AG09309 (cell line): ENCODE data around the gene EPB41L3.
A peak's percentile ranks its signal among the peaks of the same experiment; 100 is the strongest.

Experiments used
- DNase-seq: peaks from one replicate; pipeline ENCODE4 v3.0.0-alpha.2; 2010; ENCODE audit warnings: low read depth
- H3K4me3 ChIP-seq: 2 replicates; pipeline ENCODE4 v1.5.1; 2011; ENCODE audit warnings: mild to moderate bottlenecking, low read depth, low read length, moderate library complexity; ENCODE audit not compliant: control insufficient read depth
- TF ChIP-seq, protein P1 (sequence below): IDR thresholded peaks from 2 replicates; pipeline ENCODE4 v1.5.1; 2011; ENCODE audit warnings: mild to moderate bottlenecking, low read depth, low read length, inconsistent platforms; ENCODE audit not compliant: insufficient read depth, control insufficient read depth; ENCODE audit errors: missing control alignments

Gene EPB41L3

DNA sequence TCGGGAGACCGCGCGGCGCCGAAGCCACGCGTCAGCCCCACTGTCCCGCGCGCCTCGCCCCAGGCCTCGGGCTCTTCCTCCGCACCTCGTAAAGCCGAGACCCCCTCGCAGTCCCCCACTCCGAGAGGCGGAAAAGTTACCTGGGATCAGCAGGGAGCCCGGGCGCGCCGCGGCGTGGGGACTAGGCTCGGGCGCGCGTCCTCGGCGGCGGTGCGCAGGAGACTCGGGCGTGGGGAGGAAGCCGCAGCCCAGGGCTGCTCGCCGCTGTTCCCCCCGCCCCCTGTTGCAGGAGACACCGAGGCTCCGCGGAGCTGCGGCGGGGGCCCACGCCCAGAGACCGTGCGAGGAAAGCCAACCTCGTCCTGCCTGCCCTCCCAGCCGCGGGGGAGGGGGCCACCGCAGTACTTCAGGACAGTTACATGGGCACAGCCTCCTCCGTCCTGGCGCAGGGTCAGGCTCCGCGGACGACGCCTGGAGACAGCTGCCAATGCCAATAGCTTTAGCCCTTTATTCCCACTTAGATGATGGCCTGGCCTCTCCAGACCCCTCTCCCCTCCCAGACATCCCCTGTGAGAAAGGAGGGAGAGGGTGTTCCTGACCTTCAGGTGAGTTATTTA lies at the start of gene EPB41L3:
EPB41L3 (minus strand) TSS at position 225 of the 617 bp plus-strand sequence. CDS start 54,814 bp downstream, outside the sequence.
- H3K4me3 ChIP-seq = peak within 1 kb of the TSS; percentile 42
- DNase-seq = no peak
- TF ChIP-seq, protein P1, sequence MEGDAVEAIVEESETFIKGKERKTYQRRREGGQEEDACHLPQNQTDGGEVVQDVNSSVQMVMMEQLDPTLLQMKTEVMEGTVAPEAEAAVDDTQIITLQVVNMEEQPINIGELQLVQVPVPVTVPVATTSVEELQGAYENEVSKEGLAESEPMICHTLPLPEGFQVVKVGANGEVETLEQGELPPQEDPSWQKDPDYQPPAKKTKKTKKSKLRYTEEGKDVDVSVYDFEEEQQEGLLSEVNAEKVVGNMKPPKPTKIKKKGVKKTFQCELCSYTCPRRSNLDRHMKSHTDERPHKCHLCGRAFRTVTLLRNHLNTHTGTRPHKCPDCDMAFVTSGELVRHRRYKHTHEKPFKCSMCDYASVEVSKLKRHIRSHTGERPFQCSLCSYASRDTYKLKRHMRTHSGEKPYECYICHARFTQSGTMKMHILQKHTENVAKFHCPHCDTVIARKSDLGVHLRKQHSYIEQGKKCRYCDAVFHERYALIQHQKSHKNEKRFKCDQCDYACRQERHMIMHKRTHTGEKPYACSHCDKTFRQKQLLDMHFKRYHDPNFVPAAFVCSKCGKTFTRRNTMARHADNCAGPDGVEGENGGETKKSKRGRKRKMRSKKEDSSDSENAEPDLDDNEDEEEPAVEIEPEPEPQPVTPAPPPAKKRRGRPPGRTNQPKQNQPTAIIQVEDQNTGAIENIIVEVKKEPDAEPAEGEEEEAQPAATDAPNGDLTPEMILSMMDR = no peak

DNA sequence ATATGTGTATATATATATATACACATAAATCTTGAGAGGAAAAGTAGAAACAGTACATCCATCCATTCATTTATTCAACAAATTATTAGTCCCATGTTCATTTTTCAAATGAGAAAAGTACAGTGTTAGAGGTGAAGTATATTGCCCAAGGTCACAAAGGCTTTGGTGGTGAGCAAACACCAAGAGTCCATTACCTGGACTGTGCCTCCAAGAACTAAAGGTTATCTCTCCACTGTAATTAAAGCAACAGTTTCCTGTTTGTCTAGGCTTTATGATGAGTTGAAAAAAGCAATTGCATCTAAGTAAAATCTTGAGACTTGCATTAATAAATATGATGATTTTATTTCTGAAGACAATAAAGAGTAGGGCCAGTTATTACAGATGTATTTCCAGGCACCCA lies 44.7 kb upstream of the EPB41L3 start:
- no peak overlapping the region for H3K4me3 ChIP-seq
- TF ChIP-seq, protein P1 = no peak
- DNase-seq = no peak

DNA sequence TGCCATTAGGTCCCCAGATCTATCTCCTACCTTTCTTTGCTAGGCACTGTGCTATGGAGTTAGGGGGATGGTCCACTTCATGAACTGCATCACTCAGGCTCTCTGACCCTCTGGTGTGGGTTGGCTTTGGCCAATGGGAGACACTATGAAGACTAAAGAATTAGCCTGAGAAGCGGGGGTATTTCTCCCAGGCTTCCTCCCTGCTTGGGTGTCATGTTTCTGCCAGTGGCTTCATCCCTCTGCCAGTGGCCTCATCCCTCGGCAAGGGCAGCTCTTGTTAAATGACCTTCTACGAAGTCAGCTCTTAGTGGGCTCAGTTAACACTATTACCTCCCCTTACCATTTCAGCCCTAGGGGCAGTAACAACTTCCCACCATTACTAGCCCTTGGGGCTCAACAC lies 41.9 kb upstream of the EPB41L3 start:
- no peak for DNase-seq
- TF ChIP-seq, protein P1 = no peak
- no peak overlapping the region for H3K4me3 ChIP-seq

DNA sequence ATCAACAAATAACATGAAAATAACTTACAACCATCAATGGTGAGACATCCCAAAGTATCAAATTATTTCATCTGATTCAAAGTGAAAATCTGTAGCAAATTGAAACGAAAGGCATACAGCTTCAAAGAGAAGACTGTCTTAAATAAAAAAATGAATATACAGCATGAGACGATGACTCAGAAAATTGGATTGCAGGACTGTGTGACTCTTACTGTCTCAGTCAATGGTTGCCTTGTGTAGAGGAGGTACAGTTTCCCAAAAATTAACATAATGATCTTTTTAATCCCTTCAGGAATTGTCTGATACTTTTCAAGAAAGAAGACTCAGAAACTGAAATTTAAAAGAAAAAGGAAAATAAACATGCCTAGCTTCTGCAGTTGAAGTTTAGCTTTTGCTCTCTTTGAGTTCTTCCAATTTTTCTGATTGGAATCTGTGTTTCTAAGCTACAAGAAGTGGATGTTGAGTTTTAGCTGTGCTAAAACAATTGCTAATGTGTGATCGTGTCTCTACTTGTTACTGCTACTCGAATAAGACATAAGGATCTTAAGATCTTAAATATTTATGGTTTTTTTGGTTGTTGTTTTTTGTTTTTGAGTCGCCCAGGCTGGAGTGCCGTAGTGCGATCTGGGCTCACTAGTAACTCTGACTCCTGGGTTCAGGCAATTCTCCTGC lies 41.1 kb upstream of the EPB41L3 start:
- TF ChIP-seq, protein P1 = no peak
- no peak for DNase-seq
- no peak overlapping the region for H3K4me3 ChIP-seq

DNA sequence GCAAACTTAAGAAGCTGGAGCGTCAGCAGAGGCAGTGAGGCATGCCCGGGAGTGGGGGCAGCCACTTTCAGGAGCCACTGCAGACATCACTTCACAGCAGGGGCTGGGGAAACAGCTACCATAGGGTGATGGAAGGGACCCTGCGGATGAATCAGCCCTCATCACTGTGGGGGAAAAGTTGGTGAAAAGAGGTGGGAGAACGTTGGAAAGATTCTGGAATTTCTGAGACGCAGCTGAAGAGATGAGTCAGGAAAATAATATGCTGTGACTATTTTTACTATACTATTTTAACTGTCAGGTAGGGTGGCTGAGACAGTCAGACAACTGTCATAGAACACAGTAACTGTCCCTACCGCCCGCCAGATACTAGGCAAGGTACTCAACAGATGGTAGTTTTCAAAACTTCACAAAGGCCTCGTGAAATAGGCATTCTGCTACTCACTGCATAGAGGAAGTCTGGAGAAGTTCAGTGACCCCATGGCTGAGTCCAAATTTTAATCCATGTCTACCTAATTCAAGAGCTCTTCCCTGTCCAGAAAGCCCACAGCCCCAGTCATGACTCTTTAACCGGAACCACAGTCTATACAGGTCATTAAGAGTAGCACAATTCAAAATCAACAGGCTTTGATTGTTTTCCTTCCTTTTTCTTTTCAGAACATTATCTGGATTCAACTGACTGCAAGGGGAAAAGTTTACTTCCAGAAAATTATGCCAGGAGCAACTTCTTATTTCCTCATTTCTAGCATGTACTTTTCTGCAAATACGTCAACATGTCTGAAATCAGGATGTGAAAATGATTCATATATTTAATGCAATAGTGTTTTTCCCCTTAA lies 39.3 kb upstream of the EPB41L3 start:
- no peak for DNase-seq
- TF ChIP-seq, protein P1 = no peak

DNA sequence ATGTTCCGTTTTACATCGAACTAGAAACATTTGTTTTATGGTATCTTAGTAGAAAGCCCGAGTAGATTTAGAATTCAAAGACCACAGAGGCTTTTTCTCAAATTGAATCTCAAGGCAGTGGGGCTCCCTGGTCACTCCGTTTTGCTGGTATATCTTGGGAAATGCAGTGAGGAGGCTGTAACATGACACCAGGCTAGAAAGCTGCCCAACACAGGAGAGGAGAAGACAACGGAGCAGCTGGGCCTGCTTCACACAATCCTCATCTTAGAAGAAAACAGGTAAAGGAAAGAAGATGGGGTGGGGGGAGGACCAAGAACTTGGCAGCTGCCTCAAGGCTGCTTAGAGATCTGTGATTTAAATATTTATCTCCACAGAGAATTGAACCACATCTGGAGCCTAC lies 38.3 kb upstream of the EPB41L3 start:
- TF ChIP-seq, protein P1 = no peak
- H3K4me3 ChIP-seq = no peak overlapping the region
- DNase-seq = peak; percentile 5

More for the DNA sequence above, 39.3 kb upstream of the EPB41L3 start:
- no peak overlapping the region for H3K4me3 ChIP-seq
